Stimulated activated naive CD4-positive, alpha-beta T cell treated with Interleukin-2 at 50 U/mL for 16 hours (primary cell): Measurements from ENCODE around the gene TBX6.

Experiments
- DNase-seq: peaks from one replicate; lab custom pipeline; 2025; lab: John Stamatoyannopoulos, UW

TBX6 gene

GRCh38 chr16:30113711-30114333 lies 22.1 kb upstream of the TBX6 start:
- DNase-seq, result no peak

GRCh38 chr16:30113031-30113710 lies 21.4 kb upstream of the TBX6 start, which contains the start of gene GDPD3:
Gene GDPD3 (minus strand): TSS chr16:30113537. CDS start chr16:30113478, 59 bp downstream.
- no peak for DNase-seq

- peak; percentile 53 for DNase-seq
These were observed 20.7 kb upstream of the TBX6 start for GRCh38 chr16:30112197-30113030.

- DNase-seq, result no peak
These were observed 18.9 kb upstream of the TBX6 start for GRCh38 chr16:30110661-30111060.

GRCh38 chr16:30108059-30108850 lies 16.5 kb upstream of the TBX6 start:
- no peak for DNase-seq

- no peak for DNase-seq
These were observed 12.8 kb upstream of the TBX6 start for GRCh38 chr16:30104492-30104891.

GRCh38 chr16:30104090-30104489 lies 12.4 kb upstream of the TBX6 start:
- DNase-seq, result no peak

GRCh38 chr16:30096862-30097563 lies 5.3 kb upstream of the TBX6 start:
- no peak for DNase-seq

GRCh38 chr16:30096105-30096861 lies 4.6 kb upstream of the TBX6 start, which contains the start of gene YPEL3:
Gene YPEL3 (minus strand): TSS chr16:30096213. CDS start chr16:30095482, 731 bp downstream.
- DNase-seq, result peak; percentile 83

- no peak for DNase-seq
These were observed 3.7 kb upstream of the TBX6 start for GRCh38 chr16:30095166-30096078.

GRCh38 chr16:30094541-30095165 lies 2.9 kb upstream of the TBX6 start:
- DNase-seq, result no peak

- peak; percentile 62 for DNase-seq
These were observed 768 bp upstream of the TBX6 start for GRCh38 chr16:30092373-30093010.

- DNase-seq, result no peak
These were observed 953 bp downstream of the TBX6 start for GRCh38 chr16:30090610-30091331.

GRCh38 chr16:30088832-30089624 lies 2.7 kb downstream of the TBX6 start:
- no peak for DNase-seq

GRCh38 chr16:30088237-30088831 lies 3.4 kb downstream of the TBX6 start:
- no peak for DNase-seq

GRCh38 chr16:30087181-30087898 lies 4.4 kb downstream of the TBX6 start:
- no peak for DNase-seq
